GM12892 (cell line): ENCODE data around the gene KCNH8.

ENCODE experiments used
- POLR2A ChIP-seq: IDR thresholded peaks from 2 replicates; pipeline ENCODE4 v1.6.1; 2011; ENCODE audit warnings: low read depth, low read length, control low read depth
- POLR2AphosphoS5 ChIP-seq: IDR thresholded peaks from 2 replicates; pipeline ENCODE4 v1.6.1; 2011; ENCODE audit warnings: low read depth, low read length, control low read depth
- TAF1 ChIP-seq: IDR thresholded peaks from 2 replicates; pipeline ENCODE4 v1.6.1; 2011; ENCODE audit warnings: low read depth, mild to moderate bottlenecking, control low read depth, low read length, borderline replicate concordance

- no peak for TF ChIP-seq TAF1
- no peak for TF ChIP-seq POLR2A
- TF ChIP-seq POLR2AphosphoS5: no peak
Observed at GRCh38 chr3:19295208-19295607, 146.9 kb downstream of the KCNH8 start.
